Suprapubic skin (tissue), 4 donors: ENCODE measurements around the gene CHN2.

Source experiments
- EP300 ChIP-seq: sonication (generic); formaldehyde crosslinking; IDR thresholded peaks from one replicate; pipeline ENCODE4 v1.6.1; 2017; ENCODE audit warnings: antibody characterized with exemption
- POLR2A ChIP-seq, 2 donors: fragments of 450-650 bp; IDR thresholded peaks; one replicate each; pipeline ENCODE4 v1.6.1; 2017; ENCODE audit warnings: antibody characterized with exemption in 2 of 2, mild to moderate bottlenecking in 2 of 2, moderate library complexity in 2 of 2
- POLR2AphosphoS5 ChIP-seq, 3 donors: sonication (generic); formaldehyde crosslinking; IDR thresholded peaks; one replicate each; pipeline ENCODE4 v1.6.1; 2017; ENCODE audit warnings: antibody characterized with exemption in 3 of 3
- TF ChIP-seq, protein P1 (sequence below), 2 donors: fragments of 200-600 bp in 1 of 2; fragments of 450-650 bp in 1 of 2; sonication (generic) in 1 of 2; IDR thresholded peaks; one replicate each; pipeline ENCODE4 v1.5.1; 2016 to 2019; ENCODE audit warnings: antibody characterized with exemption in 2 of 2, mild to moderate bottlenecking in 1 of 2, moderate library complexity in 1 of 2

DNA sequence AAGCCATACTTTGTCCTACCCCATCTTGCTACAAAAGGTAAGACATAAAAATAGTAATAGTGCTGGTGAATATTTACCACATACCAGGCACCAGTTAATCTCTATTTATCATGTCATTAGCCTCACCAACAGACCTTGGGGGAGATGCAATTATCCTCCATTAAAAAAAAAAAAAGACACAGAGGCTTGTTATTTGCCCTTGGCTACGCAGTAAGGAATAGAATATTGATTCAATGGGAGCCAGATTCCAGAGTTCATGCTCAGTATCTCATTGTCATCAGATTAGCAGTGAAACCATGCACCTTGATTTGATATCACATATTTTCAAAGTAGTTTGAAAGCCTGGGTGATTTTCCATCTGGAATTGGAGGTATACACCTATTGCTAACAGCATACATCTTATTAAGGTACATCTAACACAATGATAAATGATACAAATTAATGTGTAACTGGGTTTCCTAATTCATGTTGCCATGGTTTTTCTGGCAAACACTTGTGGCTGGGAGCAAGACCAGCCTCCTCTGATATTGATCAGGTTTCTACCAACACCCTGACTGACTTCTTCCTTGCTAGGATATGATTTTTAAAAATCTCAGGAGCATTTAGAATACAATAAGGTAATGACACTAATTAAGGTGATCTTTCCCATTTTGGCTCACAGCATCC lies 301.9 kb downstream of the CHN2 start:
- TF ChIP-seq, protein P1, sequence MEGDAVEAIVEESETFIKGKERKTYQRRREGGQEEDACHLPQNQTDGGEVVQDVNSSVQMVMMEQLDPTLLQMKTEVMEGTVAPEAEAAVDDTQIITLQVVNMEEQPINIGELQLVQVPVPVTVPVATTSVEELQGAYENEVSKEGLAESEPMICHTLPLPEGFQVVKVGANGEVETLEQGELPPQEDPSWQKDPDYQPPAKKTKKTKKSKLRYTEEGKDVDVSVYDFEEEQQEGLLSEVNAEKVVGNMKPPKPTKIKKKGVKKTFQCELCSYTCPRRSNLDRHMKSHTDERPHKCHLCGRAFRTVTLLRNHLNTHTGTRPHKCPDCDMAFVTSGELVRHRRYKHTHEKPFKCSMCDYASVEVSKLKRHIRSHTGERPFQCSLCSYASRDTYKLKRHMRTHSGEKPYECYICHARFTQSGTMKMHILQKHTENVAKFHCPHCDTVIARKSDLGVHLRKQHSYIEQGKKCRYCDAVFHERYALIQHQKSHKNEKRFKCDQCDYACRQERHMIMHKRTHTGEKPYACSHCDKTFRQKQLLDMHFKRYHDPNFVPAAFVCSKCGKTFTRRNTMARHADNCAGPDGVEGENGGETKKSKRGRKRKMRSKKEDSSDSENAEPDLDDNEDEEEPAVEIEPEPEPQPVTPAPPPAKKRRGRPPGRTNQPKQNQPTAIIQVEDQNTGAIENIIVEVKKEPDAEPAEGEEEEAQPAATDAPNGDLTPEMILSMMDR (IDR thresholded peaks at IDR 0.05): no peak
- TF ChIP-seq POLR2A (IDR thresholded peaks at IDR 0.05) (no peak), EP300 (no peak), POLR2AphosphoS5 (IDR thresholded peaks at IDR 0.05) (no peak)
